GM18861 (cell line): Measurements from ENCODE around the gene RCOR2.

Experiments used
- ATAC-seq: cut with Tn5 transposase; IDR thresholded peaks from one replicate; pipeline ENCODE4 v1.9.1; 2021; ENCODE audit not compliant: unreplicated experiment

The RCOR2 gene

DNA sequence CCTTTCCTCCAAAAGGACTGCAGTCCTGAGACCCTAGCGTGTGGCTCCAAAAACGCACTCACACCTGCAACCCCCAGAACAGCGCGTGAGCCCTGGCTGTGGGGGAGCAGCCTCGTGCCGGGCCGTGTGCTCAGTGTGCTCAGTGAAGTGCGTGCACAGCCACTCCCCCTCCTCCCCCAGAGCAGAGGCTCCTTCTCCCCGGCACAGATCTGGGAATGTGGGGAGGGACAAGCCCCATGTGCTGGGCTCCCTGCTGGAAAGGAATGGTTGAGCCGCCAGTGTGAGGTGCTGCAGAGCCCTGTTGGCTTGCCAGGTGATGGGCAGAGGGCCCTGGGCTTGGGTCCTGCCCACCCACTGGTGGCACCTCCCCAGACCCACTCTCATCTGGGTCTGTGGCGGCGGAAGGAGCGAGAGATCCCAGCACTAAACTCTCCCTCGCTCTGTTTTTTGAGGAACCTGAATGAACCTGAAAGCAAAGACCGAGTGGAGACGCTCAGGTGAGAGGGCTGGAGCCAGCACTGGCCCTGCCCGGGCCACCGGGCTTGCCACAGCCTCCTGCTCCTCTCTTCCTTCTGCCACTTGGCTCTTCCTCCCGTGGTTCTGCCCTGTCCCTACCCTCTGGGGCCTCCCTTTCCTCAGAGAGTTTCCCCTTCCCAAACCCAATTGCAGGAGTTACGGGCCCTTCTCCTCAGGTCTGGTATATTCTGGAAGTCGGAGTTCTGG lies 9.0 kb downstream of the RCOR2 start:
- no peak for ATAC-seq

DNA sequence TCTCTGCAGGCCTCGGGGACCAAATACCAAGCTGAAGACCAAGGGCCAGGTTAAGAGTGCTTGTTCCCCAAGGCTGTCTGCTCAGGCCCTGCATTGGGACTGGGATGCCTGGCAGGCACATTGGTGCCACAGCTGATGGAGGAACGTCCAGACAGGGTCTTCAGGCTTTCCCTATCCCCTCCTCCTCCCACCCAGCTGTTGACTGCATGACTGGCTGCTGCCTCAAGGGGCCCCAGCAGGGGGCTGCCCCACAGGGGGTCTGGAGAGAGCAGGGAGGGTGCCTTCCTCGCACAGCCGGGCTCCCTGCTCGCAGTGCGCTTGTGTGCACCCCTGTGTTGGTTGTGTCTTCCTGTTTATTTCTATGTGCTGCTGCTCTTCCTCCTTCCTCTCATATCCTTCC lies 9.9 kb downstream of the RCOR2 start:
- no peak for ATAC-seq

DNA sequence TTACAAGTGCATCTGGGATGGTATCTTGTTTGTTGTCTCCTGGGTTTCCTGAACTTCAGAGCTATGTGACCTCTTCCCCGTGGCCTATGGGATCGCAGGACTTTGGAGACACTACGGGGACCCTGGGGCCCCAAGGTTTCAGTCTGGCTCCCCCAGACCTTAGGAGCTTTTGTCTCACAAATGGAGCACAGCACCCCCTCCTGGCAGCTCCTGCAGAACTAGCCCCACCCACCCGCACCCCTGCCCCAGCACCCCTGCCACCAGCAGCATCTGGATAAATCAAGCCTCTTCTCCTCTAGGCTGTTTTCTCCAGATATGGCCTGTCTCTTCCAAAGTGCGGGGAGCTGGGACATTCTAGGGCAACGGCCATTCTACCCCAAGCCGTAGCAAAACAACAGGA lies 10.4 kb downstream of the RCOR2 start:
- ATAC-seq = no peak

DNA sequence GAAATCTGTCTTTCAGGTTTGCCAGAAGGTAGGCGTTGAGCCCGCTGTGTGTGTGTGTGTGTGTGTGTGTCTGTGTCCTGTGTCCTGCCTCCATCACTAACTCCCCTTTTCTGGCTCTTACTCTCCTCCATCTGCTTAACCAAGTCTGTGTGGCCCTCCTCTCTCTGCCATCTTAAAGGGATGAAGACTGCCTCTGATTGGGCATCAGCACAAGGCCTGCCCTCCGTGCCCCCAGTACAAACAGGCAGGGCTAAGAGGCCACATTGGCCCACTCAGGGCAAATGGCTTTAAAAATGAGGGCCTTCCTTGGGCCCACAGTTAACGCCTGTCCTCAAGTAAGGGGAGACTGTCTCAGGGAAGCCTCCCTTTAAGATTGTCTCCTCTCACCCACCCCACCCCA lies 10.9 kb downstream of the RCOR2 start:
- ATAC-seq = no peak

DNA sequence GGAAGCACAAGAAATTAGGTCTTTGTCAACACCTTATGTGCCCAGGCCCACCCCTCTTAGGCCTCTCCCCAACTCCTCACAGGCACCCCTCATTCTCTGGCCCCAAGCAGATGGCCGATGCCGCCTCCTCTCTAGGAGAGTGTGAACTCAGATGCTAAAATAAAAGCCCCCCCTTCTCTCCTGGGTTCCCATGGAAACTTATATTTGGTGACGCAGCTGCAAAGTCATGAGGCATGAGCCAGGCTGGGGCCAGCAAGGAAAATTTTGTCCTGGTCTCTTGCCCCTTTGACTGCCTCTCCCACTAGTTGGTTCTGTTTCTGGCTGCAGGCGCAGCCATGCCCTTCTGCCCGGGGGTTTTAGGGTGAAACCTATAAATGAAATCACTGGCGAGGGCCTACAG lies 11.8 kb downstream of the RCOR2 start:
- no peak for ATAC-seq

DNA sequence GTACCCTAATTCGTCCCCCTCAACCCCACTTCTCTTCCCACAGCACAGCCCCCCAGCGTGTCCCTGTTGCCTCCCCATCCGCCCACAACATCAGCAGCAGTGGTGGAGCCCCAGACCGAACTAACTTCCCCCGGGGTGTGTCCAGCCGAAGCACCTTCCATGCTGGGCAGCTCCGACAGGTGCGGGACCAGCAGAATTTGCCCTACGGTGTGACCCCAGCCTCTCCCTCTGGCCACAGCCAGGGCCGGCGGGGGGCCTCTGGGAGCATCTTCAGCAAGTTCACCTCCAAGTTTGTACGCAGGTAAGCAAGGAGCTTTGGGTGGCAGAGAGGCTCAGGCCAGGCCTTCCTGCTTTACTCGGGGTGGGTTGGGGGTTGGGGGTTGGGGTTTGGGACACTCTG lies 12.2 kb downstream of the RCOR2 start:
- no peak for ATAC-seq

DNA sequence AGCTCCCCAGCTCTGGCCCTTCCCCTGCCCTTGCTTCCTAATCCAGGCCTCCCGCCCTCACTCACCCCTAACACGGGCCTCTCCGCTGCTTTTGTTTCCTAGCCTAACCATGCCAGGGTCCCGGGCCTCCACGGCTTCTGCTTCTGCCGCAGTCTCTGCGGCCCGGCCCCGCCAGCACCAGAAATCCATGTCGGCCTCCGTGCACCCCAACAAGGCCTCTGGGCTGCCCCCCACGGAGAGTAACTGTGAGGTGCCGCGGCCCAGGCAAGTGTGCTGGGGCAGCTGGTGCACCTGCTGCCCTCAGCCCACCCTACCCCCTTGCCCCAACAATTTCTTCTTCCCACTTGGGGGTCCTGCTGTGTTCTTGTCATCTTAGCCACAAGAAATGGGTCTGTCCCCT lies 13.1 kb downstream of the RCOR2 start:
- ATAC-seq = no peak

DNA sequence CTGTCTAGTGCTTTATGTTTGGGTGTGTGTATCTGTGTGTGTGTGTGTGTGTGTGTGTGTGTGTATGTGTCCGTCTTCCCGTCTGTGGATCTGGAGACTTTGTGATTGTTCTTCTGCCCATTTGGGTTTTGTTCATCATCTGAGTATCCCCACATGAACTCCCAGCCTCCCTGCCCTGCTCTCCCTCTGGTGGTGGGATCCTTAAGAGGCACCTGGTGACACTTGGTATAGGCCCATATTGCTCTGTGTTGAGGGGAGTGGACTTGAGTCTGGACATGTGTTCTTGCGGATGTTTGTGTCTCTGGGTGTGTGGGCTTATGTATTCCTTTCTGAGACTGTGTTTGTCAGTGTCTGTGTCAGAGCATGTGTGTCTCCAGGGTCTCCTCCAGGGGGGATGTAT lies 15.3 kb downstream of the RCOR2 start:
- ATAC-seq = no peak

DNA sequence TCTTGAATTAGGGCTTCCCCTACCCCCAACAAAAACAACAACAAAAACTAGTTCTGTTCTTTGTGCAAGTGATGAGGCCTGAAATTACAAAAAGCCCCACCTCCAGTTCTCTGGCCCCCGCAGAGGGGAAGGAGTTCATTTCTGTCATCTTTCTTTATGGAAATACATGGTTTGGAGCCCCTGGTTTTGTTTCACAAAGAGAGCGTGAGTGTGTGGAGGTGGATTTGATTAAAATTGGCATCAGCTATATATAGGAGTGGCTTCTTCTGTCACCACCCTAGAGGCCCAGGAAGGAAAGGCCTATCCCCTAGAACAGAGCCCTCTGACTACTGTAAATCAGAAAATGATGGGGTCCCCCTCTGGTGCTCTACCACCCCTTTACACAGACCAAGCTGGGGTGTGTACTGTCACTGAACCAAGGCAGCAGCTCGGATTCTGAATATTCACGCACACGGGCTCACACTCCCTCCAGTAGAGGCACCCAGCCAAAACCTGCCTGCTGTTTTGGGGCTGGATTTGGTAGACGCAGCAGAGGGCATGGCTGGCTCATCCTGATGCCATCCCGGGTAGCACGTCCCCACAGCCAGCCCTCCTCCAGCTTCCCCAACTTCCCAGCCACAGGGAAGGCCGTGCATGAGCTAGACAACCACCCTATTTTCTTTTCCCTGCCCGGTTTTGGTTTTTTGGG lies 19.4 kb downstream of the RCOR2 start:
- no peak for ATAC-seq

DNA sequence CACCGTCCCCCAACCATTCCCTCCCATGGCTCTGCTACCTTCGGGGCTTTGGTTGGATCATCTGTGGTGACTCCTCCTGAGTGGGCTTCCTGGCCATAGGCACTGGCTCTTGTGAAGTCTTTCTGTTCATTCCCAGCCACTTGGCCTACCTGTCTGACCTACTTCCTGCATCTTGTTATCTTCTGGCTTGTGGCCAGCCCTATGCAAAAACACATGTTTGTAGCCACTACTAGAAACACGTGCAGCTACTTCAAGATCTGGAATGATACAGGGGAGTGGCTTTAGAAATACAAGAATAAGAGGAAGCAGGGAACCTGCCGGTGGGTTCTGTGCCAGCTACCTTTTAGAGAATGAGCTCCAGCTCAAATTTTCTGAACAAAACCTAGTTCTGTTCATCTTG lies 20.9 kb downstream of the RCOR2 start:
- no peak for ATAC-seq

DNA sequence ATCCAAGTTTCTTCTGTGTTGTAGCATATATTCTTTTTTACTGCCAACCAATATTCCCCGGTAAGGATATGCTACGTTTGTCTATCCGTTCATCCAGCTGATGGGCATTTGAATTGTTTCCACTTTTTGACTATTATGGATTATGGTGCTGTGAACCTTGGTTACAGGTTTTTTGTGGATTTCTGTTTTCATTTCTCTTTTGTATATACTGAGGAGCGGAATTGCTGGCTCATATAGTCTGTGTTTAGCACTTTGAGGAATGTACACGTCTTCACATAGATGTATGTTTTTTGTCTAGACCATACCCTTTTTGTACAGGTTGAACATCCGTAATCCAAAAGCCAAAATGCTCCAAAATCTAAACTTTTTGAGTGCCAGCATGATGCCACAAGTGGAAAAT lies 23.6 kb downstream of the RCOR2 start:
- no peak for ATAC-seq

DNA sequence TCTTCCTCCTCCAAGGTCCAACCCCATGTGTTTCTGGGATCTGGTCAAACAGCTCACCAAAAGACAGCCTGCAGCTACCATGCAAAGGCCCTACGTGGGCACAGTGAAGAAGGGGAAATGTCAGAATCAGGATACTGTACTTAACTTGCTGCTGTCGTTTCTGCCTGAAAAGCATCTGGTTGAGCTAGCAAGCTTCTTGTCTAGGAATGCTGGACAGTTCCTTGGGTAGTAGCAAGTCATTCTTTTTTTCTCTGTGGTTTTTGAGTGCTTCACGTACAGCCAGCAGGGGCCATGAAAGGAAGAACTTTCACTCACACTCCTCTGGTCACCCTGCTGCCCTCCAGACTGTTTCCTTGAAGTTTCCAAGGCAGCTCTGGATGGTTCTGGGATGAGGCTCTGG lies 24.7 kb downstream of the RCOR2 start:
- ATAC-seq = no peak

DNA sequence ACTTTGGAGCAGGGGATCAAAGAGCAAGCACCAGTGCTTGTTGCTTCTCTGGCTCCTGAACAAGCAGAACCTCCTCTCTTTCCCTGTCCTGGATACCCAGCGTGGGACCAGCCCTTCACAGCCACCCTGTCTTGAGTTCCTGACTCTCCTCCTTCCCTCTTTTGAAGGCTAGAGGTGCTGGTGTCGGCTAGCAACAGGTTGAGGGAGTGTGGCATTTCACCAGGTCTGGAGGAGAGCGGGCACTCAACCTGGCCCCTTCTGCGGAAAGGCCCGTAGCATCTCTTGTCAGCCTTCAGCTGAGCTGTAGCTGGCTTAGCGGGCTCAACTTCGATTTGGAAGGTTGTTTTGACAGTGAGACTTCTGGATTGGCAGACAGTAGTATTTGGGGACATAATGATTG lies 26.6 kb downstream of the RCOR2 start:
- ATAC-seq = no peak

DNA sequence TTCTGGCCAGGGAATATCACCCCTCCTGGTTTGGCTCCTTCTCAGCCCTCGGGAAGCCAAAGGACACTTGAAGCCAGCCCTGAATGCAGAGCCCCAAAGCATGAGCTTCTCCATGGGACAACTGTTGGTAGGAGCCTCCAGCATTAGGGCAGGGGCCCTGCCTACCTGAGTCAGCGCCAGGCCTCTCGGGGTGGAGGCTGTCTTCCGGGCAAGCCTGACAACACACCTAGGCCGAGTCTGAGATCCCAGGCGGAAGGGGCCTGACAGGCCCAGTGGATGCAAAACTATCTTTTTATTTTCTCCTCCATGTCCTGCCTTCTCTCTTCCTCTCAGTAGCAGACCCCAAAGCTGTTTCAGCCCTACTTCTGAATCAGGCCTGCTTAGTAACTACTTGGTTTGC lies 27.6 kb downstream of the RCOR2 start:
- ATAC-seq = no peak

DNA sequence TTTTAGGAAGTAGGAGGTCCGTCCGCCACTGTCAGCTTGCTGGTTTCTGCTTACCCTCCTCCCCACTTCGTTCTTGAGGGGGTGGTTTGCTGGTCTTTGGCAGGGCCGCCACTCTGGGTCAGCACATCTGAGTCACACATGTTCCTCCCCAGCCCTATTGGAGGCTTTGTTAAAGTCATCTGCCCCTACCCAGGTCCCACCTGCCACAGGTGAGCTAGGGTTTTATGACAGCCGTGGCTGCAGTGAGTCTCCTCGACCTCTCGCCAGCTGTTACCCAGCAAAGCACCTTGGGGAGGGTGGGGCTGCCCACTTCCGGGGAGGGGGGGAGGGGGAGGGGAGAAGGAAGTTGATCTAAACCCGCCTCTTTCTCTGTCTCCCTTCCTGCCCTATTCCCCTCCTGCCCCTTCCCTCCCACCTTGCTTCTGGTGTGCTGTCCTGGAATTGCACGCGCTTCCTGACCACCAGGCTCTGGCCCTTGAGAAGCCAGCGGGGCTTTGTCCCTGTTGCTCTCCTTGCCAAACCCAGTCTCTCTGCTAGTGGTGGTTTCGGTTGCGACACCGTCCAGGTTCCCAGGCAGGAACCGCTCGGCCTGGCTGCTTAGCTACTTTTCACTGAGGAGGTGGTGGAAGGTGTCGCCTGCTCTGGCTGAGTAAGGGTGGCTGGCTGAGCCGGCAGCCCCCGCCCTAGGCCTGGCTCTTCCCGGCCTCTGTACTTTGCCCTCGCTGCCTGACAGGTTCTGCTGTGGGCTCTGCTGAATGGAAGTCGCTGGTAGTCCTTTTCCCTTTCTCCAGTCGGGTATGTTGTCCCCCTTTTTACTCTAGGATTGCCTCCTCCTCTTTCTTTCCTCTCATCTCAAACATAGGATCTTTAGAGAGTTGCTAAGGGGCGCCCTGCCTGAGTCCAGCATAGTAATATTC lies 28.5 kb downstream of the RCOR2 start:
- peak; percentile 45 for ATAC-seq

DNA sequence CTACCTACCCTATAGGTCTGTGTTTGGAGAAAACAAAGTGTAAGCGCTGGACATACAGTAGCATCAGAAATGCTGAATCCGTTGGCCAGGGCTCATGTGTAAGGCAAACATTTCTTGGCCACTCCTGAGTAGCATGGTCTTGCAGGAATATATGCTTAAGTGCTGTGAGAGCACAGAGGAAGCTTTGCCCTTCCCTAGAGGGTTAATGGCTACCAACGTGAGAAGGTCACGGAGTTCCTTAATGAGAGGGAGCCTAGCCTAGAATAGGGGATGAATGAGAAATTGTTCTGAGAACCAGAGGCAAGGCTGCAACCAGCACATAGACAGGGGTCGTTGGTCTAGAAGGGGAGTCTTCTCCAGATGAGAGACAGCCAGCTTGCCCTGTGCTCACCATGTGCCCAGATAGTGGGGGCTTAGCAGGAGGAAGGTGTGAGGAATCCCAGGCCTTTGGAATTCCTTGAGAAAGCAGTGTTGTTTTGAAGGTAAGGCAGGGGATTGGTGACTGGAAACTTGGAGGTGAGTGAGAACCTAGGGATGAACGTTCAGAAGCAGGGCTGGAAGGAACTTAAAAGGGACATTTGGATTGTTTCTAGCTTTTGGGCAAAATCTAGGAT lies 29.5 kb downstream of the RCOR2 start:
- no peak for ATAC-seq

DNA sequence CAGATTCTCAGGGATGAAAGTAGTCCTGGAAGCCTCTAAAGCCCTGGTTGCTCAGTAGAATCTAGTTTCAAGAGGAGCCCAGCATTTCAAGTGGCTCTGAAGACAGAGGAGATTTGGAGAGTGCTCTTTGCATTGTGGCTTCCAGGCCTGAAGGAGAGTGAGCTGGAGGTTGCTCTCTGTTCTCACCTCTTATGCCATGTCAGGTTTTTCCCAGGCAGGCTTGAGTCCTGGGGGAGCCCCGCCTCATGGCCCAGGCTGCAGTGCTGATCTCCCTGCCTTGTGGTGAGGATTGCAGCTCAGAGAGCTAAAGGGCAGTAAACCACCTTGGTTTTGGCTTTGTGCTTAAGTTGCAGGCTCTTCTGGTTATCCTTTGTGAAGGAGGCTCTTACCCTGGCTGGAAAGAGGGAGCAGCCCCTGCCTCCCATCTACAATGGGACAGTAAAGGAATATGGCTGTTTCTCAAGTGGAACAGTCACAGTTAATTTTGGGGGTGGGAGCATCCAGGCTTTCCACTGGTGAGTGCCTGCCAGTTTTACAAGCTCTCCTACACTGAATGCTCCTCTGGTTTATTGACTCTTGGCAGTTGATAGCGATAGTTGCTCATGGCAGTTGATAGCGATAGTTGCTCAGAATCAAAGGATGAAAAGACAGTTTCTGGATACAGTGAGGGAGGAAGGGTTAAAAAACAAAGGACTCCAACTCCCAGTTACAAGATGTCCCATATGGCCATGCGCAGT lies 32.6 kb downstream of the RCOR2 start:
- ATAC-seq = no peak

DNA sequence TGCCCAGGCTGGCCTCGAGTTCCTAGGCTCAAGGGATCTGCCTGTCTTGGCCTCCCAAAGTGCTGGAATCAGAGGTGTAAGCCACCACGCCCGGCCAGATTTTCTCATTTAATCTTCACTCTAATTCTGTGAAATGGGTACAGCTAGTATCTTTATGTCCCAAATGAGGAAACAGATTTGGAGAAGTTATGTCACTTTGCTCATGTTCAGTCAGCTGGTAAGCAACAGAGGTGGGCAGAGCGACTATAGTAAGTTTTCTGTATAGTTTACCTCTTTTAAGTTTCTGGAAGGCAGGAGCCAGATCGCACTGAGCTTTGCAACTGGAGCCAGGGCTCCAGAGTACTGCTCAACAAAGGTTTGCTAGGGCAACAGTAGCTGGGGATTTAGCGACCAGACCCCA lies 33.2 kb downstream of the RCOR2 start:
- ATAC-seq = no peak

DNA sequence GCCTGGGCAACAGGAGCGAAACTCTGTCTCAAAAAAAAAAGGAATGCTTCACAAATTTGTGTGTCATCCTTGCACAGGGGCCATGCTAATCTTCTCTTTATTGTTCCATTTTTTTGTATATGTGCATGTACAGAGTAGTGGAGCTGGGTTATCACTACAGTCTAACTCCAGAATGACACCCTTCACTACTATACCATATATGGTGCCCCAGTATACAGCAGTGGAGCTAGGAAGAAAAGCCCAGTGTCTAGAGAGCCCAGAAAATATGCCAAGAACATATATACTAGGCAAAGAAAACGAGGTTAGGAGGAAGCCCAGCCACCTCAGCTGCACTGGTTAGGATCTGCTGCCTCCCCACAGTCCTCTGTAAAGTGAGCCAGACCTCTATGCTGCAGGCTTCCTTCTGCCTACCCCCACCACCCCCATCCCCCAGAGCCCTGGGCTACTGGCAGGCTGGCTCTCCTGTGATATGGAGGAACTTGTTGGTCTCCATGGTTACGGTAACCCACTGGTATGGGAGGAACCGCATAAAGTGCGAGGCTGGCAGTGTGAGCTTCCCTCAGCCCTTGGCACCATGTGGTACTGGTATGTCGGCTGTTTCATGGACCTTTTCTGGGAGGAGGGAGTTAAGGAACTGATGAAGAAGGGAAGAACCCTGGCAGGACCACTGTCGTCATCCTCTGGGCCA lies 34.3 kb downstream of the RCOR2 start:
- ATAC-seq = no peak

DNA sequence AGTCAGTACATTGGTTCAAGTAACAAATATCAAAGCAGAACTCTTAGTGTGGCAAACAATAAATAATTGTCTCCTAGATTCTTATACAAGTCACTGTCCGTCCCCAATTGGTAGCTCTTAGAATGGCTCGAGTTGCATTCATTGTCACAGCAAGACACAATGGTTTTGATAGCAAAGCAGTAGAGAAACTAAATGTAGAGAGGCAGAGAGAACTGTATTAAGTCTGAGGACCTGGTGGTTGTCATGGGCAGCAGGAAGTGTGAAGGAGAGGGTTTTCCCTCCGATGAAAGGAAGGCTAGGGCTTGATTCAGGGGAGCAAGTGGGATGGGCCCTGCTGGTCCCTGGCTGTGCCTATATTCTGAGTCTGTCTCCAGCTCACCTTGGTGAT lies 36.6 kb downstream of the RCOR2 start:
- no peak for ATAC-seq
